CD4-positive, alpha-beta T cell treated with Interleukin-21 for 1 hour (primary cell): ENCODE data around the gene KCNIP2.
A peak's percentile ranks its signal among the peaks of the same experiment; 100 is the strongest.

Experiments used
- DNase-seq: peaks from one replicate; pipeline ENCODE4 v3.0.0-alpha.2; 2020

Gene KCNIP2

DNA sequence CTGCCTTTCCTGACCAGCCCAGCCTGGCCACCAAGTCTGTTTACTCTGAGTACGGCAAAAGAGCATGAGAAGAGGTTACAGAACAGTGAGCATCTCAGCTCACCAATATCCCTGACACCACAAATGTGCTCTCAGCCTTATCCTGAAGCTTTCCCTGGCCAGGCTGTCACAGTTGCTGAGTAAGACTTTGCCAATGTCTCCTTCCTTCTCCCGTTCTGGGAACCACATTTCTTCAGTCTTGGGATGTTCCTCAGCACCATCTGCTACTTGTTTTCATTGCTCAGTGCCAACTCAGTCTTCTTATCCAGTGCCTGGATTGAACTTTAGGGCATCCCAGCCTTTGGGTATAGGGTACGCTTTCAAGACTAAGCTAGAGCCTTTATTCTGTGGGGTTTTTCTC is 7.1 kb upstream of the KCNIP2 start:
- DNase-seq = no peak

DNA sequence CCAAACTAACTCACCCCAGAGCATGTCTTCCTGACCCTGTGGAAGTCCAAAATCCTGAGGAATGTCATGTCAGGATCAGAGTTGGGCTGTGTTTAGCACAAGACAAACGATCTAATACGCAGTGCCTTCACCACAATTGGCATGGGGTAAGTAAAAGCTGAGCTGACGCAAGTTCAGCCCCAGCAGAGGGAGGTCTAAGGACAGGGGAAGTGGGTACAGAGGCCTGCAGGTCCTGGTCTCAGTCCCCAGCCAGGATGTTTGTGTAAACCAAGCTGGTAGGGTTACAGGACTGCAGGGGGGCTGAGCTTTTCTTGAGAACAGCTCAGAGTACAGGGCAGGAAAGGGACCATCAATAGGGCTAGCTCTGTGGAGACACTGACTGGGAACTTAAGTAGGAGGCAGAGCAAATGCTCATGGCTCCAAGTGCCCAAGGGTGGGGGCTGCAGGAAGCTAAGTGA is 5.3 kb upstream of the KCNIP2 start:
- no peak for DNase-seq

DNA sequence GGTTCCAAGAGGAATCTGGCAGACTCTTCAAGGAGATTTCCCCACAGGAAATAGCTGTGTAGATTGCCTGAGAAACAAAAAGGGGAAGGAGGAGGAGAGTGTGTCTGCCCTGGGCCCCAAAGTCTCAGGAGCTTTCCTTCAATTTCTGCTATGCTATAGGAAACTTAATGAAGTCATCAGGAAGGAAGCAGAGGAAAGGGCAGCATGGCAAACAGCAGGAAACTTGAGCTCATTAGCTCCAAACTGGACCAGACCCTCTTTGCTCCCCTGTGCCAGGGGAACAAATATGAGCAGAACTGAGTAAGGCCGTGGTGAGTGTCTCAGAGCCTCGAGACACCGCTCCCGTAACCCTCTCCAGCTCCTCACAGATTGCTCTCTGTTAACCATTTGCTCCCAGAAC is 4.8 kb upstream of the KCNIP2 start:
- no peak for DNase-seq

DNA sequence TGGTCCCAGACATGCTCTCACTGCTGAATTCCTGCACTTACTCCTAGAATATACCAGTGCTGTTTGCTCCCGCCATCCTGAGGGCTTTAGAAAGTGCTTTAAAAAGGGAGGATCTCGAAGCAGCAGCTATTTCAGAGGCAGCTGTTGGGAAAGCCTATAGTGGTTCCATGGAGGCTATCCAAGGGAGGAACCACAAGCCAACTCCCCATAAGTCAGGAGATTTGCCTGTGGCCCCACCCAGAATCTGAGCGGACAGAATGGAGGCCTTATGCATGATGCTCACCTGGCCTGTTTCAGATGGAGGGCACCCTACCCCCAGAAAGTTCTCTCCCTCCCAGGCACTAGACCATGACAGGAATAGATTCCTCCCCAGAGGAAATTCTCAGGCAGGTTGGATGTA is 2.3 kb upstream of the KCNIP2 start:
- no peak for DNase-seq

DNA sequence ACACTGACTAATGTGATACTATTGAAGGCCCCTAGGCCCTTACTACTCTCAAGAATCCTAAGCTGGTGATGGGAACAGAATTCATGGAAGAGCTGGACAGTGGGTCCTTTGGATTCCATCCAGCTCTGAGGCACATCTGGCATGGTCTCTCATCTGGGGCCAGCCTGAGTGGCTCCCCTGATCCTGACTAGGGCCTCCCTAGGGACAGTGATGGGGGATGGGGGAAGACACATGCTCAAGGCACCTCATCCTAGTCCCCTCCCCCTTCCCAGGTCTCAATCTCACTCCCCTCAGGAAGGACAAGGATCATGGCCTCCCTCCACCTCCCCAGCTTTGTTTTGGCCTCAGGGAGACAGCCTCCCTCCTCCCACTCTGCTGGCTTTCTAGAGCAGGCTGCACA is 1.8 kb downstream of the KCNIP2 start:
- no peak for DNase-seq

DNA sequence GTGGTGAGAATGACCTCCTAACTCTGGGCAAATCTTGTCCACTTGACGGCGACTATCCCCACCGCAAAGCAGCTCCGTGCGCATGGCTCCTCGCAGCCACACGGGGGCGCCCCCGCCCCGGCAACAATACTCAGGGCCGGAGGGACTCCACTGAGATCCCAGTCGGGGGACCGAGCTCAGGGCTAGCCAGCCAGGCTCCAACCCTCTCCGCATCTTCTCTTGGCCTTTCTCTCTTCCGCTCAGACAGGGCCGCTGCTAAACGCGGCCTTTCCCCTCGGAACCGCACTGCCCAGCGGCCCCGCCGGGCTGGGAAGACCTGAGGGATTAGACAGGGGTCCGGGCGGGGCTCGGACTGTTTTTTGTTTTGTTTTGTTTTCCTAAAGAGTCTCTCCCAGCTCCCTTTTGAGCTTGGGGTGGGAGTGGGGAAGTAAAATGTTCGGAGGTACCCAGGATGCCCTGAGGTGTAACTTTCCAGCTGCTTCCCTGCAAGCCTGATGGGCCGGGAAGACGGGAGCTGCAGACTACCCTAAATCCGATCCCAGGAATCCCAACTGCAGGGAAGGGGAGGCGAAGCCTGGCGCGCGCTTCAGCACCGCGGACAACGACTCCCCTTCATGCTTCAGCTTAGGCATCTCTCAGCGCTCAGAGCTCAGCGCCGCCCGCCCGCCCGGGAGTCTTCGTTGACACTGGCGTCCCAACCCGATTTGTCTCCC is 2.7 kb downstream of the KCNIP2 start:
- peak; percentile 78 for DNase-seq

DNA sequence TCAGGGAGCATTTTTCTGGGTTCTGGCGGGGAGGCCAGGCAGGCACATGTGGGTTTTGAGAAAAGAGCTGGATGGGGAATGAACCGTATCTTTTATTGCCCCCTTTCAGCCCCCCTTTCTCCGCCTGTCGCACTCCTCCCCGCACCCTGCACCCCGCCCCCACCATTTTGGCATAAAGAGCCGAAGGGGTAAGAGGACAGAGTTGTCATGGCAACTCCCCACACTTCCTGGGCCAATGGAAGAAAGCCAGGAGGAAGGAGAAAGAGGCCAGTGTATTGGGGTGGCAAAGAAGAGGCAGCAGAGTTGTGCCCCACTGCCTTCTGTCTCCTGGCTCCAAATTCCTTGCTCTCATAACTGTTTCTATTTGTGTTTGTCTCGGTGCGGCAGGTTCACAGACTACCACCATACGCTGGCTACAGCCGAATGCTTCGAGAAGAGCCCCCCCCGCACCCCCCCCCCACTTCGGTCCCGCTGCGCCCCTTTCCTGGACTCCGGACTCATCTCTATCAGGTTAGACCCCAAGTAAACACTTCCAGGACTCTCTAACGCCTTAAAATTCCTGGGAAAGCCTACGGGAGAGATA is 3.4 kb downstream of the KCNIP2 start:
- peak; percentile 54 for DNase-seq

DNA sequence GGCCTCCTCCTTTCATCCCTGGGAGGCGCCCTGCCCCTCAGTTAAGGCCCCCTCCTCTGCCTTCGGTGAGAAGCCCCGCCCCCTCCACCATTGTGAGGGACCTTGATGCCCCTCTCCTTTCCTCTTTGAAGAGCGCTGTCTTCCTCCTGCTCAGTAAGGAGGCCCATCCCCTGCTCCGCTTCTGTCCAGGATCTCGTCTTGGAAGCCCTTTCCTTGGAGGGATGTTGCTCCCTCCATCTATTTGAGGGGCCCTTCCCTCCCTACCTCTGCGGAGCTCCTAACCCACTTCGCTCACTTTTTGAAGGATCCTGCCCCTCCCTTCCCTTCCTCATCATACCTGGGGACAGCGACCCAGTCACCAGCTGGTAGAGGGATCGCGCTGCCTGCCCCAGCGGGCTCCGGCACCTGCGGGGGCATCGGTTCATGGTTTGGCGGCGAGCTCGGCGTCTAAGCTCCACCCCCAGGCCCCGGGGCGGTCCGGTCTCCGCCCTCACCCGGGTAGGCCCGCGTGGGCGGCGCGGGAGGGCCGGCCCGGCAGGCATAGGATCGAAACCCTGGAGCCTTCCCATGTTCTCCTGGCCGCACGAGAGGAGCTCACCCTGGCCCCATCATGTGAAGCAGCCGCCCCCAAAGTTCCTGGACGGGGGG is 4.1 kb downstream of the KCNIP2 start:
- DNase-seq = peak; percentile 69

DNA sequence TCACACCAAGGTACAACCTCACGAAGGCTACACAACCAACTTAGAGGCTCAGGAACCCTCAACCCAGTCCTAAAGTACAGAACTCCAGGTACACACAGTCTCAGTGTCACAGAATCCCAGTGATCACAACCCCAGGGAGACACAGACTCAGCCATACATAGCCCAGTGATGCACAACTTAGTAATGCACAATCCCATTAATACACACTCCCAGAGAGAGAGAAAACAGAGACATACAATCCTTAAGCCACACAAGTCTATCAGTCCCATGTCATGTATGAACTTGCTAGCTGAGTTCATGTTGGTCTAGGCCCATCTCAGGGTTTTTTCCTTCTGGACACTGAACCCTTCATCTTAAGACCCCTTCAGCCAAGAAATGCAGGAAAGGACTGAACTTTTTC is 4.6 kb downstream of the KCNIP2 start:
- no peak for DNase-seq

DNA sequence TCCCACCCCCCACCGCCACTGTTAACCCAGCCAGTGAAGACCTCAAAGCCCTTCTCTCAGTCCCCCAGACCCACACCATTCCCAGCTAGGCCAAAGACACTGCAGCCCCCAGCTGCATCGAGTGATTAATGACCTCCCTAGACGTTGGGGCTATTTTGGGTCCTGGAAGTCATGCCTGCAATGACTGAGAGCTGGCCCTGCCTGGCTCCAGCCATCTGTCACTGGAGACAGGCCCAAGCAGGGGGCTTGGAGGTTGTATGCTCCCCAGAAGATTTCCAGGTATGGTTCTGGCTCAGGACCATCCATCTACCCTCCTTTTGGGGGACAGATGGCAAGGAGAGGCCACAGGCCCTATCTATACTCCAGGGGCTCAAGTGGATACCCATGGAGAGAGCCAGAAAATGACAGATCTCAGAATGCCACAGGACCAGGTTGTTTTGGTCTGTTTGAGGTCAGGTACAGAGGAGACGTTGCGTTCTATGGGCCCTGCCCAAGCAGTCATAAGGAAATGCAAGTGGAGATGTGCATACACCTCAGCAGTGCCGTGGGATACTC is 5.1 kb downstream of the KCNIP2 start:
- DNase-seq = no peak

DNA sequence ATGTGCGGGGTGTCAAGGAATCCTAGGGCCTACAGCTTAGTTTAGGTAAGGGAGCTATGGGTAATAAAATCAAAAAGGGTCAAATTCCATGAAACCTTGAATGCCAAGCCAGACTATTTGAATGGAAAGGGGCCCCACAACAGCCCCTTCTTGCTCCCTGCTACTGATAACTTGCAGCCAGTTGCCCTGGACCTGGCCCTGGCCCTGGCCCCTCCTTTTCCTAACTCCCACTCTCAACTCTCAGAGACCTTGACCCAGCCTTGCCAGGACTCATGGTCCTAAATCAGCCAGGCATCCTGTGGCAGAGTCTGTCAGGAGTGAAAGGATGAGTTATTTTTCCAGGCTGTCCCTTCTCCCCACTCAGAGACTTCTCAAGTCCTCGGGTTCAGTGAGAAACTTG is 5.9 kb downstream of the KCNIP2 start:
- DNase-seq = no peak

DNA sequence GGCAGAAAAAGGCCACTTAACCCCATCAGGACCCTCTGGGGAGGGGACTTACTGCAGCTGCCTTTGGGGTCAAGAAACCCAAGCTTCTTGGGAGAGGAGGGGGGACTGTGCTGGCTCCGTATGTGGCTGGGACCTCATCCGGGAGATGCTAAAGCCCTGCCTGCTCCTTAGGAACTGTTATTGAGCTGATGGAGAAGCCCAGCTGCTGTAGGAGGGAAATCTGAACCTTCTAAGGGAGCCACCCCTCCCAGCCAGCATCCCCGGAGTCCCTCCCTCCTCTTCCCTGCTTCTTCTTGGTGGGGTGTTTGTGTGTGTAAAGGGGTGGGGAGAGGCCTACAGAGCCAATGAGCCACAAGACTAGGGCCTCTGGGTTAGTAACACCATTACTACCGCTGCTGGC is 8.2 kb downstream of the KCNIP2 start:
- no peak for DNase-seq

DNA sequence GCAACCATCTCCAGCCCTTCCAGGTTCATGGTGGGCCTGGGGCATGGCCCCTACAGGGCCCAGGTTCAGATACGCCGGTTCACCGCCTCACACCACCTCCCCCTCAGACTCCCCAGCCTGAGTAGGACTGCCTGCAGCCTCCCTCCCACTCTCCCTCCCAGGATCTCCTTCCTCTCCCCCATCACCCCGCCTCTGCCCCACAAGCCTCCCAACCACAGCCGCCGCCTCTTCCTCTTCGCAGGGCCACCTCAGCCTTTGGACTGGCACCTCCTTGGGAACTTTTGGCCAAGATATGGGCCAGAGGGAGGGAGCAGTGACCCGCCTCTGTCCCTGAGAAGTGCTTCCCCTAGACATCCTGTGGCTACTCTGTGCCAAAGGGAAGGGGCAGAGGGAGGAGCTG is 9.3 kb downstream of the KCNIP2 start:
- DNase-seq = peak; percentile 36

DNA sequence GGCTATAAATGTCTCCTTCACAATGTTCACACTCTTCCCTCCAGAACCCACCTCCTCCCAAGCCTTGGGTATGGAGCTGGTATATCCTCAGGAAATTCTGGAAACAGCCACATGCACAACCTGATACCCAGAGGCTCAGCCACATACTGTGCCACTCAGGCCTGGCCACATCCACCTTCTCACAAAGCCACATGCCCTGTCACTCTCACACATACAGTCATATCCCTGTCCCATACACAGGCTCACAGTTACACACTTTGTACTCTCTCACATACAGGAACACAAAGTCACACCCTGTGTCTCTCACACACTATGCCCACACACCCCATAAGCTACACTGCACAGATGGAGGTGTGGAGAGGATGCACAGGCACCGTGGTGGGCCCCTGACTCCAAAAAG is 10.1 kb downstream of the KCNIP2 start:
- DNase-seq = no peak

DNA sequence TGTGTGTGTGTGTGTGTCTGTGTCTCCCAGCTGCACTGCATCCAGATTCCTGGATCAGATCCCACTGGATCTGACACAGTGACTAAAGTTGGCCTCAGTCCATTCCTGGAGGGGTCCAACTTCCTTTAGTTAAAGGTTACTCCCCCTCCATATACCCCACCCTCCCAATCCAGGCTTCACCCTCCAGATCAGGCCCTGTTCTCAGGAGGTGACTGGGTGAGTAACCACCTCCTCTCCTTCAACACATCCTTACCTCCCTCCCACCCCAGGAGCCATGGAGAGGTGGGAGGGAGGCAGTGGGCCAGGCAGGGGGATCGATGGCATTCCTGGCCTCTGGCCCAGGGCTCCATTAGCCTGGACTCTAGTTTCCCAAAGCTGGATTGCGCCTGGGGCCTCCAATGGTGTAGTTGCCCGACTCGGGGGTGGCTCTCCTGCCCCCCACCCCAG is 11.3 kb downstream of the KCNIP2 start:
- DNase-seq = no peak

DNA sequence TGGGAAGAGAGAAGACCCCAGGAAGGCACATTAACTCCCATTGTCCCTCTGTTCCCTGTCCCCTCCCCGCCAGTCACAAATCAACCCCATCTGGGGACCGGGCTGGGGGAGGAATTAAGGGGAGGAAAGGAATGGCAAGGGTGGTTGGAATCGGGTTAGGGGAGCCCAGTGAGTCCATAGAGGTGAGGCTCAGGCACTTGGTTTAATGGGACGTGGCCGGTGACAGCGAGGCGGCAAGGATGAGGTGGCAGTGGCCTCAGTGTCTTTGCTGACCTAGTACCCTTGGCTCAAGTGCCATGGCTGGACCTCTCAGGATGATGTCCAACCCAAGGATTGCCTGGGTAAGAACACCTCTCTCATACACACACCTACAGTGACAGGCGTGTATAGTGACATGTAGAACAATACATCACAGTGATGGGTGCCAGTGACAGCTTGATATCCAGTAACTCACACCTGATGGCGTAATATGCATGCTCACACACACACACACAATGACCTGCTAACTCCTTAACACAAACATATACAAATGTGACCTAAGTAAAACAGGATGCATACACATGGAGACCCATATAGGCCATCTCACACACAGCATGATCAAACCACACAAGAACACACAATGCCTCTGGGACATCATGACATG is 12.3 kb downstream of the KCNIP2 start:
- no peak for DNase-seq

DNA sequence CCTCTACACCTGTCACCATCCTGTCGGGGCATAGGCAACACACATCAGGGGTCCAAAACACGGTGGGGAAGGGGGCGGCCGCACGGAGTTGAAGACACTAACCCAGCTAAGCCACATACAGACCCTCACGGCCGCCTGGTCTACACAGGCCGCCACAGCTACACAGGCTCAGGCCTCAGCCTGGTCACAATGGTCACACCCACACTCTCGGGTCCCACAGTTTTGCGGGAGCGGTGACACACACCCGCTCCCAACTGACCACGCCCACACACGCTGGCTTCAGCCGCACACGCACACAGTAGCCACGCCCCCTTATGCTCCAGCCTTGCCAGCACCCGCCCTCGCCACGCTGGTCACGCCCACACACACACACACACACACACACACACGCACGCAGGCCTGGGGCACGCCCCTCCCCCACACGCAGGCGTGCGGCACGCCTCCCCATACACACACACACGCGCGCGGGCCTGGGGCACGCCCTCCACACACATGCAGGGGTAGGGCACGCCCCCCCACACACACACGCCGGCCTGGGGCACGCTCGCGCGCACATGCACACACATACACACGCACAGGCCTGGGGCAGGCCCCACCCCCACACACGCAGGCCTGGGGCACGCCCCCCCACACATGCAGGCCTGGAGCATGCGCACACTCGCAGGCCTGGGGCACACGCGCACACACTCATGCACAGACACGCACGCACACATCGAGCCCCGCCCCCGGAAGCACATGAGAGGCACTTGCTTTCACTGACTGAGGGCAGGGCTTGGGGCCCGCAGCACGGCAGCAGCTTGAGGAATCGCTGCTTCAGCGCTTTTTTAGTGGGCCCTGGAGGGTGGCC is 13.1 kb downstream of the KCNIP2 start:
- DNase-seq = peak; percentile 95

DNA sequence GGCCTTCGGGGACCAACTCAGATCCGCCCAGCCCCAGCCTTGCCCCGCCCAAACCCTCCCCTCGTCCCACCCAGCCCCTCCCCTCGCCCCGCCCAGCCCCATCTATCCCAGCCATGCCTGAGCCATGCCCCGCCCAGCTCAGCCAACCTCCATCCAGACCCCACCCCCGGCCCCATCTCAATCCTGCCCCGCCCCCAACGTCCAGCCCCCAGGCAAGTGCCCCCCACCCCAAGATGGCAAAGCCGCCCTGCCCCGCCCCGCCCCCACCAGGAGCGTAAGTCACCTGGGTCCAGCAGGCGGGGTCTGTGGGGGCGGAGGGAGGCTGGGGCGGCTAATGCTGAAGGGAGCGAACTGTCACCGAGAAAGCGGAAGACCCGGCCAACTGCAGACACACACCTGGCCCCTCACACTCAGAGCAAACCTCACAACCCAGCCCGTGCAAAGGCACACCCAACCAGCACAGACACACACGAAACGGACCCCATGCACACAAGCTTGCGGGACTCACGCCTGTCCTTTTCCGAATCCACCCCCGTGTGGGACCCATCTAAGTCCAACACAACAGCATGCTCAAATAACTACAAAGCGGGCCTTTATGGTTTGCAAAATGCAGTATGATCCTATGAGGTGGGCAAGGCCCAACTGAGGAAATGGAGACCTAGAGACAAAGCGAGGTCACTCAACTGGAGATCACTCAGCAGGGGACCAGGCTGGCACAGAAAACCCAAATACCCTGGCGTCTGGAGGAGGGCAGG is 13.9 kb downstream of the KCNIP2 start:
- DNase-seq = peak; percentile 80

DNA sequence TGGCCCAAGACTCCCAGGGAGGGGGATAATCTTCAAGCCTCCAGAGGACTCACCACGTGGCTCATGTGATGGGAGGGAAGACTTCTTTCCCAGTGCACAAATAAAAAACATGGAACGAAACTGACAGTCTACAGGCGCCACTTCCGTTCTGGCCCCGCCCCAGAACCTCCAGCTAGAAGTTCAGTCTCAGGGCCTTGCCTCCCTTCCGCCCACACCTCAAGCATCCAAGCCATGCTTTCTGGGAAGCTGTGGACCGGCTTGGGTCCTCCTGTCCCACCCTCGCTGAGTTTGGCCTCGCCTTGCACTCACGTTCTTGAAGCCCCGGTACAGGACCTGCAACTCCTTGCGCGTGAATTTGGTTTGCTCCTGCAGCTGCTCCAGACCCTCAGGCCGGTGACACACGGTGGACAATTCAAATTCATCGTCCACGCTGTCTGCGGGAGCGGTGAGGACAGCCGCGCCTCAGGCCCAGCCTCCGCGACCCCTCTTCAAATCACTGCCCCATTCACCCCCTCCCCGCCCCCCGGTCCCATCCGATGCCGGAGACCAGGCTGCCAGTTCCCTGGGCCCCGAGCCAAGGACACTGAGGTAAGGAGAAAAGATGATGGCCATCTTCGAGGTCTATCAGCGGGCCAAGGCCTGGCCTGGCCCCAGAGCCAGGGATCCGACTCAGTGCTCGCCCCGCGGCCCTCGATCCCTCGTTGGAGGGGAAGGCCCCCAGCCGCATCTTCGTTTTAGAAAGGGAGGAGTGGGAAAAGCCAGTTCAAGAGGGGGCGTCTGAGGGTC is 14.6 kb downstream of the KCNIP2 start:
- DNase-seq = no peak

DNA sequence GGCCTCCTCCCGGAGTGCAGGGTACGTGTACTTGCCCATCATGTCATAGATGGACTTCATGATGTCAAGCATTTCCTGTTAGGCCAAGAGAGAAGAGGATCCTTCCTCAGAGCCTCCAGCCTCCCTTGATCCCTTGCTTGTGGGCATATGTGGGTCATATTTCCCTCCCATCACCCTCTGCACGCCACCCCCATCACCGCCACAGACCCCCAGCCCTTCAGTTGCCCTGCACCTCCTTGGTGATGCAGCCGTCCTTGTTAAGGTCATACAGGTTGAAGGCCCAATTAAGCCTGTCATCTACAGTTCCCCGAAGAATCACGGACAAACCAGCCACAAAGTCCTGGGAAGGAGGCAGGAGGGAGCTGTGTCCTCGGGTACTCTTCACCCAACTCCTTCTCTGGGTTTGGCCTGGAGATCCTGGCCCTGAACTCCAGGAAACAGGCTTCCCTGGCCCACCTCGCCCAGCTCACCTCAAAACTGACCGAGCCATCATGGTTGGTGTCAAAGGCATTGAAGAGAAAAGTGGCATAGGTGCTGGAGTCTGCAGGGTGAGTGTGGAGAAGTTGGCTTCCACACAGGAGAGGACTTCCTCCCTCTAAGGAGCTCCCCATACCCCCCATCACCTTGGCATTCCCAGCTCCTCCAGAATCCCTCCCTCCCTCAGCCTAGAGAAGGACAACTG is 15.5 kb downstream of the KCNIP2 start:
- no peak for DNase-seq
